HCT116 (cell line): ENCODE results near the gene TNXB. TPM values are rescaled to one million over a fixed set of nuclear protein-coding genes. Genes with fewer than 3 reads are reported as not detected.
"Not testable (repeated sequence)": the region's sequence is repeated elsewhere in the genome, so short reads cannot be mapped to it uniquely, and the experiment has no call there.

Source experiments
- ATAC-seq: fragments of 200-7000 bp; cut with Tn5 transposase; 2 replicates; pipeline ENCODE4 v1.9.1; 2020; ENCODE audit warnings: mild to moderate bottlenecking, moderate library complexity
- BruUV-seq: library from RNA; stranded (reverse); fragments of 400-500 nt; replicated peaks from 2 replicates; lab custom pipeline; 2021; lab: Mats Ljungman, UMichigan
- CTCF ChIA-PET: fragments of 300-600 bp; sonication (Branson Sonifier 250); formaldehyde crosslinking; loops from one replicate; lab custom pipeline; 2021; ENCODE audit warnings: antibody characterized with exemption; lab: Charles Lee
- POLR2A ChIA-PET: fragments of 300-600, 350-600 bp; sonication (Branson Sonifier 250); formaldehyde crosslinking; loops from one replicate; lab custom pipeline; 2021; ENCODE audit warnings: antibody characterized with exemption; lab: Charles Lee
- RAD21 ChIA-PET, 2 experiments: fragments of 300-600 bp; sonication (Branson Sonifier 250); formaldehyde crosslinking; loops; one replicate each; lab custom pipeline; 2023; ENCODE audit warnings: low total read pairs in 2 of 2; ENCODE audit not compliant: uncharacterized antibody in 2 of 2, unreplicated experiment in 2 of 2, low non-redundant PET in 1 of 2; lab: Charles Lee
- DNase-seq: peaks from one replicate; pipeline ENCODE4 v3.0.0-alpha.2; 2010; ENCODE audit warnings: low read depth, low spot score
- H2AFZ ChIP-seq: fragments of 200-600 bp; shearing (Covaris generic), sonication (generic); 2 replicates; pipeline ENCODE4 v1.6.1; 2017; ENCODE audit warnings: low read depth, mixed run types, mixed read lengths, antibody characterized with exemption, low read length; ENCODE audit not compliant: poor library complexity, severe bottlenecking
- H3K27ac ChIP-seq: 2 replicates; pipeline ENCODE4 v1.5.1; 2012; ENCODE audit warnings: low read depth, low read length
- H3K27me3 ChIP-seq: fragments of 200-600 bp; sonication (generic); 2 replicates; pipeline ENCODE4 v1.6.1; 2016; ENCODE audit warnings: mixed run types, low read length, mixed read lengths; ENCODE audit not compliant: insufficient read depth
- H3K36me3 ChIP-seq, 2 experiments: fragments of 200-500 bp in 1 of 2; fragments of 200-600 bp in 1 of 2; sonication (Bioruptor generic) in 1 of 2; sonication (generic) in 1 of 2; 2 replicates each; pipeline versions ENCODE4 v1.5.1 to v1.6.1; 2014 to 2016; ENCODE audit warnings: low read length in 2 of 2, inconsistent platforms in 1 of 2, mixed read lengths in 1 of 2, mixed run types in 1 of 2; ENCODE audit not compliant: insufficient read depth in 2 of 2, control insufficient read depth in 1 of 2
- H3K4me1 ChIP-seq, 2 experiments: fragments of 200-600 bp in 1 of 2; sonication (generic) in 1 of 2; 2 replicates each; pipeline versions ENCODE4 v1.5.1 to v1.6.1; 2012 to 2017; ENCODE audit warnings: low read length in 2 of 2, inconsistent platforms in 1 of 2, mild to moderate bottlenecking in 1 of 2, mixed read lengths in 1 of 2, mixed run types in 1 of 2, moderate library complexity in 1 of 2; ENCODE audit not compliant: insufficient read depth in 2 of 2, control insufficient read depth in 1 of 2
- H3K4me2 ChIP-seq: fragments of 200-600 bp; sonication (generic); 2 replicates; pipeline ENCODE4 v1.6.1; 2017; ENCODE audit warnings: mixed run types, low read length, mixed read lengths
- H3K4me3 ChIP-seq, 2 experiments: fragments of 200-600 bp in 1 of 2; sonication (generic) in 1 of 2; replicated peaks in 1 of 2; 2 replicates each; pipeline ENCODE4 v1.5.1; 2011 to 2016; ENCODE audit warnings: low read length in 2 of 2, control low read depth in 1 of 2, low read depth in 1 of 2, mild to moderate bottlenecking in 1 of 2, mixed read lengths in 1 of 2, mixed run types in 1 of 2
- H3K79me2 ChIP-seq: fragments of 200-600 bp; sonication (generic); 2 replicates; pipeline ENCODE4 v1.6.1; 2017; ENCODE audit warnings: mild to moderate bottlenecking, mixed run types, low read length, moderate library complexity, mixed read lengths; ENCODE audit not compliant: insufficient read depth
- H3K9ac ChIP-seq: fragments of 200-600 bp; sonication (generic); 2 replicates; pipeline ENCODE4 v1.6.1; 2016; ENCODE audit warnings: low read length, mixed read lengths
- H3K9me2 ChIP-seq: fragments of 200-600 bp; sonication (generic), shearing (Covaris generic); 2 replicates; pipeline ENCODE4 v1.6.1; 2017; ENCODE audit warnings: mixed run types, mild to moderate bottlenecking, moderate library complexity; ENCODE audit not compliant: insufficient read depth
- H3K9me3 ChIP-seq, 2 experiments: fragments of 200-500 bp in 1 of 2; fragments of 200-600 bp in 1 of 2; sonication (Bioruptor generic) in 1 of 2; sonication (generic) in 1 of 2; 2 replicates each; pipeline ENCODE4 v1.6.1; 2014 to 2017; ENCODE audit warnings: low read length in 2 of 2, mixed read lengths in 2 of 2, inconsistent platforms in 1 of 2, low read depth in 1 of 2, mild to moderate bottlenecking in 1 of 2, mixed run types in 1 of 2, moderate library complexity in 1 of 2; ENCODE audit not compliant: control insufficient read depth in 1 of 2, insufficient read depth in 1 of 2
- H4K20me1 ChIP-seq: fragments of 200-600 bp; sonication (generic), shearing (Covaris generic); 2 replicates; pipeline ENCODE4 v1.6.1; 2017; ENCODE audit warnings: mixed run types, mild to moderate bottlenecking, moderate library complexity; ENCODE audit not compliant: insufficient read depth
- intact Hi-C: fragments of 100-400 bp; cut with micrococcal nuclease; formaldehyde crosslinking; loops from 2 replicates; pipeline ENCODE4 v1.10.0; 2022
- total RNA-seq: library from RNA; stranded (reverse); gene quantifications from one replicate; pipeline ENCODE4 v1.2.1, GENCODE V29; 2021; ENCODE audit not compliant: unreplicated experiment

TNXB gene
- total RNA-seq, 1 experiment from 2014 or later: 8.5 TPM

DNA sequence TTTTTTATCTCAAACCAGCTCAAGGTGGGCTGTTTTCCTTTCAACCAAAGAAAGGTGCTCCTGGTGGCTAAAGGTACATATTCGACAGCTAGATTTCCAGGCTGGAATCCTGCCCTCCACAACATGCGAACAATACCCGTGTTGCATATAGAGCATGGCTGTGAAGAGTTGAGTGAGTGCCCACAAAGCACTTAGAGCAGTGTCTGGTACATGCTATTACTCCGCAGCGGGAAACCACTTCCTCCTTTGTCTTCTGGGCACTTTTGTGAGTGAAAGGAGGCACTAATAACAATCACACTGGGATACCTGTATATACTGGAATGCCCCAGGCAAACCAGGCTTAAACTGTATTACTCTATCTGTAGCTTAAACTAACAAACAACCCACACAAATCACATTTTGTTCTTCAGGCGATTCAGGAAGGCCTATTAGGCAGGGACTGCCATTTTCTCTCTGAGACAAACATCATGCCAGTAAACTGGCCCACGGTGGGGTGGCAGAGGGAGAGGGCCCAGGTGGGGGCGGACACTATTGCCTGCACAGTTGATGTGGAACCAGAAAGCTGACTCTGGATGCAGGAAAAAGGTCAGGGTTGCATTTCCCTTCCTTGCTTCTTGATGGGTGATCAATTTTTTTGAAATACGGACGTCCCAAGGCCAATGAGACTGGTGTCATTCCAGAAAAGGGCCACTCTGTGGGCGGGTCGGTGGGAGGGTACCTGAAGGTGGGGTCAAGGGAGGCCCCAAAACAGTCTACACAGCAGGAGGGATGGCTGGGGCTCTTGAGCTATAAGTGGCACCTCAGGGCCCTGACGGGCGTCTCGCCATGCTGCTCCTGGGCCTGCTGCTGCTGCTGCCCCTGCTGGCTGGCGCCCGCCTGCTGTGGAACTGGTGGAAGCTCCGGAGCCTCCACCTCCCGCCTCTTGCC lies 71.3 kb downstream of the TNXB start, which contains the start of gene CYP21A2:
CYP21A2 (plus strand) TSS at position 818 of the 927 bp plus-strand sequence; CDS start at position 826, 8 bp downstream.
- CTCF ChIA-PET, H3K9ac ChIP-seq, H3K4me3 ChIP-seq, H3K79me2 ChIP-seq, intact Hi-C loops, H3K27ac ChIP-seq, H3K9me3 ChIP-seq, H3K9me2 ChIP-seq, RAD21 ChIA-PET, H3K27me3 ChIP-seq, H4K20me1 ChIP-seq, POLR2A ChIA-PET, H2AFZ ChIP-seq, H3K4me2 ChIP-seq, BruUV-seq, H3K4me1 ChIP-seq, DNase-seq, H3K36me3 ChIP-seq: not testable (repeated sequence)
- peak; percentile 54 for ATAC-seq

DNA sequence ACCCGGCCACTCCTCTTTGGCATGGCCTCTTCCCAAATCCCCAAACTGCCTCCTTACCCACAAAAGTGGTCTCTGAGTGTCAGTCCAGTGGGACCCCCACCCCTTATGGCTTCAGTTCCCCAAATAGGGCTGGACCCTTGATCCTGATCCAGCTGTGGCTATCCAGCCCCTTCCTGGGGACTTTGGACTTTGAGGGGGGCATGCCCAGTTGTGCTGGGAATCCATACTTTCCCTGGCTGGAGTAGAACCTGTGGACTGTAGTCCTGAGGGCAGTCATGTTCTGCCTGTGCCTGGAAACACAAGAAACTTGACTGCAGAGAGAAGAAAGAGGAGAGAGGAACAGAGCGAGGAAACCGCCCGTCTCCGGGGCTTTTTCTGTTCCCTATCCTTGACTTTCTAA lies 72.0 kb downstream of the TNXB start:
- H3K36me3 ChIP-seq, H3K4me3 ChIP-seq, H3K4me1 ChIP-seq, CTCF ChIA-PET, H3K9ac ChIP-seq, H2AFZ ChIP-seq, POLR2A ChIA-PET, intact Hi-C loops, BruUV-seq, H3K27me3 ChIP-seq, DNase-seq, H3K9me2 ChIP-seq, H3K79me2 ChIP-seq, H3K4me2 ChIP-seq, H4K20me1 ChIP-seq, ATAC-seq, RAD21 ChIA-PET, H3K27ac ChIP-seq, H3K9me3 ChIP-seq: not testable (repeated sequence)

DNA sequence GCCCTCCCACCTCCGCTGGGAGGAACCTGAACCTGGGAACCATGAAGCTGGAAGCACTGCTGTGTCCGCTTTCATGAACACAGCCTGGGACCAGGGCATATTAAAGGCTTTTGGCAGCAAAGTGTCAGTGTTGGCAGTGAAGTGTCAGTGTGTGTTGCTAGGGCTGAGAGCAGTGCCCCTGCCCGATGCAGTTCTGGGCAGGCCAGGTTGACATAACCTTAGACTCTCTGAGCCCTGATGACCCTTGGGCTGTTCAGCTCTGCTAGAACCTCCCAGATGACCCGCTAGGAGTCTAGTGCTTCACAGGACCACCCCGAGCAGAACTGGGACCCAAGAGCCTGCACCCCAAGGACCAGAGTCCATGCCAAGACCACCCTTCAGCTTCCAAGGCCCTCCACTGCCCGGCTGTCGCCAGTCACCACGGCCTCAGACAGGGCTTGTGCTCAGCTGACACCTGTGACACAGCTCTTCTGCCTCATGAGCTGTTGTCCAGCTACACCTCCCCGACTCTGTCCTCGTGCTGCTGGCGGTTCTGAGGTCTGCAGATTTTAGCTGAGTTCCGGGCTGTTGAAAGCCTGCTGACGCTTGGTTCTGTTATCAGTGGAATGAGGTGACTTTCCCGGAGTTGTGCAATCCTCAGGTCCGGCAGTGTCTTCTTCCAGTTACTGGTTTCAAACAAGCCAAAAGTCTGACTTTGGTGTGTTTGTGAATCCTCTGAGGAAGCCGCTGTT lies 73.7 kb downstream of the TNXB start:
- H3K9ac ChIP-seq, H3K36me3 ChIP-seq, intact Hi-C loops, DNase-seq, H4K20me1 ChIP-seq, POLR2A ChIA-PET, RAD21 ChIA-PET, H3K4me2 ChIP-seq, H3K4me1 ChIP-seq, H3K27me3 ChIP-seq, H3K4me3 ChIP-seq, H2AFZ ChIP-seq, H3K9me3 ChIP-seq, H3K9me2 ChIP-seq, ATAC-seq, H3K79me2 ChIP-seq, H3K27ac ChIP-seq, BruUV-seq, CTCF ChIA-PET: not testable (repeated sequence)

DNA sequence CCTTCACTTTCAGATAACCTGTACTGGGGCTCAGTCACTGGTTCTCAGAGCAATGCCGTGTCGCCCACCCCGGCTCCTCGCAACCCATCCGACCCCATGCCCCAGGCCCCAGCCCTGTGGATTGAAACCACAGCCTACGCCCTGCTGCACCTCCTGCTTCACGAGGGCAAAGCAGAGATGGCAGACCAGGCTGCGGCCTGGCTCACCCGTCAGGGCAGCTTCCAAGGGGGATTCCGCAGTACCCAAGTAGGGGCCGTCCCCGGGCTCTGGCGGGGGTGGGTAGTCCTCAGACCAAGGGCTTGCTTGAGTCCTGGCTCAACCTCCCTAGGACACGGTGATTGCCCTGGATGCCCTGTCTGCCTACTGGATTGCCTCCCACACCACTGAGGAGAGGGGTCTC lies 79.6 kb downstream of the TNXB start:
- H3K36me3 ChIP-seq, H3K27ac ChIP-seq, H4K20me1 ChIP-seq, RAD21 ChIA-PET, H3K4me2 ChIP-seq, H3K4me3 ChIP-seq, POLR2A ChIA-PET, H3K79me2 ChIP-seq, CTCF ChIA-PET, H3K9me3 ChIP-seq, intact Hi-C loops, BruUV-seq, ATAC-seq, H3K27me3 ChIP-seq, H3K4me1 ChIP-seq, H3K9ac ChIP-seq, H2AFZ ChIP-seq, H3K9me2 ChIP-seq, DNase-seq: not testable (repeated sequence)
